H1 (cell line): ENCODE data around the gene CNNM1.

Experiments
- BCL11A ChIP-seq, 2 experiments: IDR thresholded peaks; one replicate each; pipeline ENCODE4 v1.6.1; 2011; ENCODE audit warnings: low read depth in 2 of 2, low read length in 2 of 2, mild to moderate bottlenecking in 2 of 2
- CTCF ChIP-seq, 3 experiments: IDR thresholded peaks; 1 replicate in 2 of 3; 2 replicates in 1 of 3; pipeline versions ENCODE4 v1.5.1 to v1.6.1; 2011; ENCODE audit warnings: low read length in 3 of 3, mild to moderate bottlenecking in 3 of 3, inconsistent platforms in 2 of 3, low read depth in 1 of 3, moderate library complexity in 1 of 3; ENCODE audit not compliant: insufficient read depth in 1 of 3; ENCODE audit errors: control extremely low read depth in 1 of 3
- EZH2 ChIP-seq: fragments of 200-600 bp; sonication (generic); IDR thresholded peaks from 2 replicates; pipeline ENCODE4 v1.7.1; 2012; ENCODE audit warnings: low read depth, mild to moderate bottlenecking, moderate library complexity, low read length, inconsistent platforms; ENCODE audit not compliant: severe bottlenecking

GRCh38 chr10:99374526-99374925 lies 45.4 kb downstream of the CNNM1 start:
- TF ChIP-seq EZH2 = no peak
- no peak for TF ChIP-seq CTCF (IDR thresholded peaks at IDR 0.05; ENCODE audit: control extremely low read depth in 1 of 3, insufficient read depth in 1 of 3, low read depth in 1 of 3, low read length in 3 of 3)
- TF ChIP-seq BCL11A (IDR thresholded peaks at IDR 0.05; ENCODE audit: low read depth in 2 of 2, low read length in 2 of 2) = no peak
